HL-60/S4 treated with phorbol 12-myristate 13-acetate at 8.2 ng/mL for 4 days and 3 days (cell line): ENCODE data around the gene CARD6.

Source experiments
- in situ Hi-C: fragments of 300-500 bp; cut with MboI; formaldehyde crosslinking; loops from 2 replicates; pipeline ENCODE4 v1.15.0; 2022; ENCODE audit warnings: low sequenced_read_pairs

Gene CARD6

GRCh38 chr5:40827188-40827977 is 13.8 kb upstream of the CARD6 start:
- in situ Hi-C loops, result no loop called here

GRCh38 chr5:40828021-40828631 is 13.0 kb upstream of the CARD6 start:
- in situ Hi-C loops, result no loop called here

- in situ Hi-C loops, result no loop called here
These were observed 12.2 kb upstream of the CARD6 start for GRCh38 chr5:40828690-40829661.

GRCh38 chr5:40829748-40830533 is 11.2 kb upstream of the CARD6 start:
- in situ Hi-C loops, result no loop called here

- in situ Hi-C loops, result no loop called here
These were observed 9.6 kb upstream of the CARD6 start for GRCh38 chr5:40831346-40832210.

GRCh38 chr5:40832345-40832744 is 8.8 kb upstream of the CARD6 start:
- in situ Hi-C loops, result no loop called here

- in situ Hi-C loops, result no loop called here
These were observed 7.4 kb upstream of the CARD6 start for GRCh38 chr5:40833712-40834229.

GRCh38 chr5:40834391-40834848 is 6.7 kb upstream of the CARD6 start:
- in situ Hi-C loops, result no loop called here

- in situ Hi-C loops, result no loop called here
These were observed 6.0 kb upstream of the CARD6 start, which contains the start of gene RPL37 for GRCh38 chr5:40834849-40835787. Gene RPL37, minus strand, starts transcription at chr5:40835222. Its CDS starts 37 bp downstream, at chr5:40835185.

- in situ Hi-C loops, result no loop called here
These were observed 3.1 kb upstream of the CARD6 start for GRCh38 chr5:40838086-40838485.

- in situ Hi-C loops, result no loop called here
These were observed 1.2 kb downstream of the CARD6 start for GRCh38 chr5:40842351-40842750.

- in situ Hi-C loops, result no loop called here
These were observed 3.4 kb downstream of the CARD6 start for GRCh38 chr5:40844565-40844964.

GRCh38 chr5:40846371-40846770 is 5.2 kb downstream of the CARD6 start:
- in situ Hi-C loops, result no loop called here

GRCh38 chr5:40847525-40847924 is 6.4 kb downstream of the CARD6 start:
- in situ Hi-C loops, result no loop called here

- in situ Hi-C loops, result loop anchor here (25.0 kb wide), 1 partner anchor 1141 kb away; no protein-coding TSS in a partner anchor
These were observed 12.5 kb downstream of the CARD6 start for GRCh38 chr5:40853632-40854192.

GRCh38 chr5:40860711-40861110 is 19.5 kb downstream of the CARD6 start:
- in situ Hi-C loops, result loop anchor here (25.0 kb wide), 1 partner anchor 1148 kb away; no protein-coding TSS in a partner anchor

- in situ Hi-C loops, result loop anchor here (25.0 kb wide), 1 partner anchor 1153 kb away; no protein-coding TSS in a partner anchor
These were observed 23.8 kb downstream of the CARD6 start for GRCh38 chr5:40865004-40865403.
